Cerebellar nuclear complex (tissue), 1 donor: ENCODE measurements around the gene CD82.

Experiments
- DNase-seq, 2 experiments: peaks; one replicate each; lab custom pipeline; 2025; lab: John Stamatoyannopoulos, UW

Gene CD82

DNA sequence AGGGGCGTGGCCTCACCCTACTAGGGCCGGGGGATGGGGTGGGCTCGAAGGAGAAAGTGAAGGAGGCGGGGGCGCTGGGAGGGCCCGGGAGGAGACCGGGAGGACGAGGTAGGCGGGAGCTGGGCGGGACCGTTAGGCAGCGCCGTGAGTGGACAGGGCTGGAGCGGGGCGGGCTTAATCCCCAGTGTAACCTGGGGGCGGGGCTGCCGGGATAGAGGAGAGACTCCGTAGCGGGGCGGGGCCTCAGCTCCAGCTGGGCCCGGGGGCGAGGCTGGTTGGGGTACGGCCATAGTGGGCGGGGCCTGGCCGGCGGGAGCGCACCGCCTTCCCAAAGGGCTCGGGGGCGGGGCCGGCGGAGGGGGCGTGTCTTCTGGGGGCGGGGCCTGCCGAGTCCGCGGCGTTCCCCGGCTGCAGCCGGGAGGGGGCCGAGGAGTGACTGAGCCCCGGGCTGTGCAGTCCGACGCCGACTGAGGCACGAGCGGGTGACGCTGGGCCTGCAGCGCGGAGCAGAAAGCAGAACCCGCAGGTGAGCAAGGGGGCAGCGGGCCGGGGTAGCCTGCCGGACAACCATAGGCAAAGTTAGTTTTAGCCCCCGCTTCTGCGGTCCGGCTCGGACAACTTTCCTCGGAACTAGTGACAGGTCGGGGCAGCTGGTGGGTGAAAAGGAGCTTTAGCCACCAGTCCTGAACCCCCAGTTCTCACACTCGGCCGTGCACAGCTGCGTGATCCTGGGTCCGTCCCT, at the start of gene CD82:
Gene CD82, plus strand, starts transcription at position 453 of the 742 bp plus-strand sequence. CDS start 29,000 bp downstream, outside the sequence.
- DNase-seq = peak; percentile 42 to 73

- DNase-seq = no peak
Measured at GRCh38 chr11:44516688-44517507, 48.6 kb upstream of the CD82 start.

- no peak for DNase-seq
Measured at GRCh38 chr11:44517541-44517940, 47.9 kb upstream of the CD82 start.

- DNase-seq = no peak
Measured at GRCh38 chr11:44518968-44519550, 46.4 kb upstream of the CD82 start.

DNA sequence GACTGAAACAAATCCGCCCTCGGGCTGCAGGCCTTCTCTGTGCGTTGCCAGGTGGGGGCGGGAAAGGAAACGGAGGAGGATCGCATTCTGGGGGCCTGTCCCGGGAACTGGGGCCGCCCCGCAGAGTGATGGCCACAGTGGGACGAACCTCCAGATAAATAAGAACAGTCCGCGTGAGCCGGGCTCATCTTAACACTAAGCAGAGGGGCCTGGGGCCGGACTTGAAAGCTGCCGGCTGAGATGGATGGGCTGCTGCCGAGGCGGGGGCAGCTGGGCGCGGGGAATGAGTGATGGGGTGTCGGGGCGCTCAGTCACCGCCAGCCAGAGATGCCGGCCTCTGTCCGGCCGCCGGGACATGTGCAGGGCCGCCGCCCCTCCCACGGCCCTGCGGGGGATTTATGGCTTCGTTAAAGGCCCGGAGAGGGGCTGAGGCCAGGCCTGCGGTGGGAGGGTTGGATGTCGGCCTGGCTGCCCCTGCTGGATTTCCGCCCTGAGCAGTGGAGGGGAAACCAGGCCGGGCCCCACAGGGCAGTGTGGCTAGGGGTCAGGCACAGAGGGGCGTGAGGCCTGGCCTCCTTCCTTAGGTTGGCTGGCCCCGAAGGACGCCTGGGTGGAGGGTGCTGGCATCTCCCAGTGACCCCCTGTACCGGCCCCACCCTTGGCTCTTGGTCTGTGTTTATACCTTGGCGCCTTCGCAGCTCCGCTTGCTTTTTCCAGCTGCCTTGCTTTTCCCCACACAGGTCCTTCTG, 45.3 kb upstream of the CD82 start:
- DNase-seq = no peak

DNA sequence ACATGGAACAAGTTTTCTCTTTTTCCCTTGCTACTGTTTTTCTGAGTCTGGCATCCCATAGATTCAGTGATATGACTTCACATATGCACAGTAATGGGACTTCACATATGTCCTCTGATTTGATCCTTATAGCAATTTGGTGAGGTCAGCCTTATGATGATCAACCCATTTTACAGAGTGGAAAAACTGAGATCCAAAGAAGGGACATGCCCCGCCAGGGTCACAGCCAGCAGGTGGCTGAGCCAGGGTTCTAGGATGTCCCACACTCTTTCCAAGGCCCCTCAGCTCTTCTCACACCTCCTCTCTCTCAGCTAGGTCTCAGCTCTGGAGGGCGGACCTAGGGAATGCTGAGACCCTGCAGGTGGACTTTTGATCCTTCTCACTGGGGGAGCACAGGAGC, 44.3 kb upstream of the CD82 start:
- DNase-seq = no peak

DNA sequence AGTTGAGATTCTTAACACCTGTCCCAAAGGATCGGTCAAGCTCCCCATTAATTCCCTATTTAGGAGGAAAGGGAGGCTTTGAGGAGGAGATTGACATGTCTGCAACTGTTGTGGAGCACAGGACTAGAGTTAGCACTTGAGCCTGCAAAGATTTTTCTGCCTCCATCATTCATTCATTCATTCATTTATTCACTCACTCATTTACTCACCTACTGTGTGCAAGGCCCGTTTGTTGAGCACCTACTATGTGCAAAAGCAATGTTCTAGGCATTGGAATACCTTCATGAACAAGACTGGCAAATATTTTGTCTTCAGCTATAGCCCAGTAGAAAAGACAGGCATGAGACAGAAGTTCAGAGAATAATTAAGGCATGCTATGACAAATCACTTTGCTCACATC, 43.2 kb upstream of the CD82 start:
- no peak for DNase-seq

GRCh38 chr11:44524346-44524745, 41.1 kb upstream of the CD82 start:
- DNase-seq = no peak

DNA sequence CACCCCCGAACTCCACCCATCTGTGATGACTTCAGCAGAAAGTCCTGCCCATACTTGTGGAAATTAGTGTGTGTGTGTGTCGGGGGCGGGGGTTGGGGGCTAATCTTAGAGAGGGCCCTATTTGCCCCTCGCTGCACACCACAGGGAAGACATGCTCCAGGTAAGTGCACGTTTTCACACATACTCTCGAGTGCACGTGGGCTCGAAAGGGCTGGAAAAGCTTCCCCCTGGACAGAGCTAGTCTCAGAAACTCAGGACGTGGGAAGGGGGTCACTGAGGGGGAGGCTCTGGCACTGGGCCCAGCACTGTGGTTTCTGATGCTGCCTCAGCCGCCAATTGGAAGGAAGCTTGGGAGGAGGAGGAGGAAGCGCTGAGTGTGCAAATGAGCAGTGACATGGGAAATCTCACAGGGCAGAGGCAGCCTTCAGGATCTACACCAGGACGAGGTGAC, 40.7 kb upstream of the CD82 start:
- no peak for DNase-seq

DNA sequence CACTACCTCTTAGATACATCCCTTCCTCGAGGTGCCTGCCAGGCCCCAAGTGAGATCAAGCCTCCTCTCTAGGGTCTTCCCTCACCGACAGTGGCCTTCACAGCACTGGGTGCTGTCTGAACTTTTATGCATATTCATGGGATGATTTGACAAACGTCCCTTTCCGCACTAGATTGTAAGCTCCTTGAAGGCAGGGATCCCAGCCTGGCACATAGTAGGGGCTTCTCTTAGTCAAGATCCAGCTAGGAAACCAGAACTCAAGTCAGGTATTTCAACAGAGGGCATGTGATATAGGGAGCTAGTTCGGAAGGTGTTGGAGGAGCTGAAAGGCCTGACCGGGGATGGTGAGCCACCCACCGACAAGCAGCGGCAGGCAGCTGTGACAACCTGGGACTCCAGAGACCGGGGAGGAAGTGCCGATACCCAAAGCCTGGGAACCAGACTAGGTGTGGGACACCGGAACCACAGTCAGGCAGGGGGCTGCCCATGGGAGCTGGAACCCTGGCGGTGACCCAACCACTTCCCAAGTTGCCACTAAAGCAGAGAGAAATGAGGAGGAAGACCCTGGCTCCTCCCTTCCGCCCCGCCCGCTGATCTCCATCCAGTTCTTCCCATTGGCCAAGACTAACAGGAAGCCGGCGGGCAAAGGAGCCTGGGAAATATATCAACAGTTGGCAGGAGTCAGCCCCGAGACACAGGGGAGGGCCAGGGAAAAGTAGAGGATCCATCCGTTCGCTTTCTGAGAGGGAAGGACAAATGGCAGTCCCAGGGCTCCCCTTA, 39.8 kb upstream of the CD82 start:
- DNase-seq = no peak

DNA sequence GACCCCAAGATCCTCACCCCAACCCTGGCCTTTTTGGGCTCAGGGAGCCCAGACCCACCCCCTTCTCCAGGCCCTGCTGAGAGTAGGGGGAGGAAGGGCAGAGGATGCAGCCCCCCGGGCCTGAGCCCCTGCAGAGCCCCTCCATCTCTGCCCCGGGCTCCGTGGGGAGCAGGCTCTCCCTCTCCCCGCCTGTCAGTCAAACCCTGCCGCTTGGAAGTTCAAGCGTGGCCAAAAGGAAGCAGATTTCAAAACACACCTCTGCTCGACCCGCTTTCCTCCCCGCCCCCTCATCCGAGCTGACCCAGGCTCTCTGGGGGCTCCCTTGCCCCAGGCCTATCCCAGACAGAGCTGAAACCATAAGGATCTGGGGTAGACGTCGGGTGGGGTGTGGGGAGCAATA, 39.0 kb upstream of the CD82 start:
- DNase-seq = no peak

DNA sequence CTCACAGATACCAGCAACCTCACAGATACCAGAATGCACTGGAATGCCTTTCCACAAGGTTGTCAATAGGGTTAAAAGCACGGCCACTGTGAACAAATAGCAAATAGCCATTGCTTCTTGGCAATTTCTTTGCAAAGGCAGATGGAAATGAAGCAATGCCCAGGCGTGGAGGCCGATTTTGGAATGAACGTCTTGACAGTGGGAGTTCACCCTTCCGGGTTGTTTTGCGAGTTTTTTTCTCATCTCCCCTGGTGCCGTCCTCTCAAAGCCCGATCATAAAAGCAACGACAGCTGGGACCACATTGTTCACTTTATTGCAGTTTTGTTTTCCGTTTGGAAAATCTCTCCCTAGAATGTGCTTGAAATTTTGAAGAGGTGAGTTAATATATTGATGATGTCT, 38.0 kb upstream of the CD82 start:
- no peak for DNase-seq

DNA sequence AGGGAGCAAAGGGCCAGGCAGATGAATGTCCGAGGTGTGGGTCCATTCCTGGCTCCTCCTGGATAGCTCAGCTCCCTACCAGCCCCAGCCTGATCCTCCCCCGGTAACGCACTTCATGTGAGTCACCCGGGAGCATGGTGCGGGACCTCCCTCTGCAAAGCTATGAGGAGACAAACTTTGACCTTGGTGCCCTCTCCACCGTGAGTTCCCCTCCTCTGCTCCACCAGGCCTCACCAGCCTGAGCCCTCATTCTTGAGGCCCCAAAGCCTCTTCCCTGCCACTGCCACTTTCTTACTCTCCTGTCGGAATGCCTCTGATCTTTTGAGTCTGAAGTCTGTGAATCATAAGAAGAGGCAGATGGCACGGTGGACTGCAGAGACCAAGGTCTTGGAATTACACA, 37.4 kb upstream of the CD82 start:
- DNase-seq = no peak

GRCh38 chr11:44528581-44528980, 36.9 kb upstream of the CD82 start:
- no peak for DNase-seq

DNA sequence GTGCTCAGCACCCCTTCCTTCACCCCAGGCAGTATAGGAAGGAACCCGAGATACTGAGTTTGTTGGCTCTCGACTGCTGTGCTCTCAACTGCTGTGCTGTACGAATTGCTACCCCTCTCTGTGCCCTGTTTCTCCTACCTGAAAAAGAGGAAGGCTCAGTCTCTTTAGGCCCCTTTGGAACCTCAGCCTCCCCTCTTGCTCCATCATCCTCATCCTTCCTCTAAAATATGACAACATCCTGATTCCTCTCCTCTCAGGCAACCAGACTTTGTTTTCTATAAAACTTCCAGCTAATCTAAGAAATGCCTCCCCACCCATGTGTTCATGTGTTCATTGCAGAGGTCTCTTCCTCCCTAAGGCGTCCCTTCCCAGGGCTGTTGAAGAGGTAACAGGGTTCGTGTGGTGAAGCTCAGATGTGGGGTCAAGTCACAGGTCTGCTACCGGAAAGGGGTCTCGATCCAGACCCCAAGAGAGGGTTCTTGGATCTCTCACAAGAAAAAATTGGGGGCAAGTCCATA, 35.5 kb upstream of the CD82 start:
- DNase-seq = no peak

DNA sequence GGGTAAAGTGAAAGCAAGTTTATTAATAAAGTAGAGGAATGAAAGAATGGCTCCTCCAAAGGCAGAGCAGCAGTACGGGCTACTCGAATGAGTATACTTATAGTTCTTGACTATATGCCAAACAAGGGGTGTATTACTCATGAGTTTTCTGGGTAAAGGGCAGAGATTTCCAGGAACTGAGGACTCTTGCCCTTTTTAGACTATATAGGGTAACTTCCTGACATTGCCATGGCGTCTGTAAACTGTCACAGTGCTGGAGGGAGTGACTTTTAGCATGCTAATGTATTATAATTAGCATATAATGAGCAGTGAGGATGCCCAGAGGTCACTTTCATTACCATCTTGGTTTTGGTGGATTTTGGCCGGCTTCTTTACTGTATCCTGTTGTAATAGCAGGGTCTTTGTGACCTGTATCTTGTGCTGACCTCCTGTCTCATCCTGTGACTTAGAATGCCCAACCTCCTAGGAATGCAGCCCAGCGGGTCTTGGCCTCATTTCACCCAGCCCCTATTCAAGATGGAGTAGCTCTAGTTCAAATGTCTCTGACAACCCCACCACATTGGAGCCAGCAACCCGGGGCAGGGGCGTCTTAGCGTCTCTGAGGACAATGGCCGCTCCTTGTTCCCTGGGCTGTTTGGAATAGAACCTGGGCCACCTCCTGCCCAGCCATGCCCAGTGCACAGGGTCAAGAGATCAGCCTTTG, 34.9 kb upstream of the CD82 start:
- DNase-seq = no peak

DNA sequence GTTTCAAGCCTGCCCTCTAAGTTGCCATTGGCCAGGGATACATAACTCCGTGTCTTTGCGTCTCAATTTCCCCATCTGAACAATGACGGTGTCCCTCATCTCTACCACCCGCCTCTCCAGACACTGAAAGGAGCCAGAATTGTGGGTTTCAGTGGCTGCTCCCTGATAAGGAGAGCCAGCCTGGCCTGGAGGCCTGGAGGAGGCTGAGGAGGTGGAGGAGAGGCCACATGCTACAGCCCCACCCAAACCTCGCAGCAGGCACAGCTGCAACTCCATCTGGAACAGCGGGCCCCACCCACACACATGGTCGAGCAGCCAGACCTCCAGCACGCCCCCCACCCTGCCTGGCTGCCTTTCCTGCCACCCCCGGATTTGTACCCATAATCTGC, 34.4 kb upstream of the CD82 start:
- DNase-seq = no peak

DNA sequence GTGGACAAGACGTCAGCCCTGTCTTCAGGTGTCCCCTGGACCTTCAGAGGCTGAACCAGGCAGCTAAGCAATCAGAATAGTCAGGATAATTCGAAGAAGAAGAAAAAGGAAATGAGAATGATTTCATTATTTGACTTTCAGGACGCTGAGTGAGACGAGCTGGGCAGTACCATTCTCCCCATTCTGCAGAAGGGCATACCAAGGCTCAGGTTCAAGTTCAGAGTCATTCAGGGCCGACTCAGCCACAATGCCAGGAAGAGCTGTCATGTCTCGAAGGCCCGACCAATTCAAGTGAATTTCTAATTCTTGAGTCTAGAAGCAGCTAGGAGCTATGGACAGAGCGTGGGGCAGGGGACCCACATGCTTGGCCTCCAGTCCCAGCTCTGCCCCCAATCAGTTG, 33.8 kb upstream of the CD82 start:
- DNase-seq = no peak

- DNase-seq = no peak
Measured at GRCh38 chr11:44532809-44533208, 32.7 kb upstream of the CD82 start.

DNA sequence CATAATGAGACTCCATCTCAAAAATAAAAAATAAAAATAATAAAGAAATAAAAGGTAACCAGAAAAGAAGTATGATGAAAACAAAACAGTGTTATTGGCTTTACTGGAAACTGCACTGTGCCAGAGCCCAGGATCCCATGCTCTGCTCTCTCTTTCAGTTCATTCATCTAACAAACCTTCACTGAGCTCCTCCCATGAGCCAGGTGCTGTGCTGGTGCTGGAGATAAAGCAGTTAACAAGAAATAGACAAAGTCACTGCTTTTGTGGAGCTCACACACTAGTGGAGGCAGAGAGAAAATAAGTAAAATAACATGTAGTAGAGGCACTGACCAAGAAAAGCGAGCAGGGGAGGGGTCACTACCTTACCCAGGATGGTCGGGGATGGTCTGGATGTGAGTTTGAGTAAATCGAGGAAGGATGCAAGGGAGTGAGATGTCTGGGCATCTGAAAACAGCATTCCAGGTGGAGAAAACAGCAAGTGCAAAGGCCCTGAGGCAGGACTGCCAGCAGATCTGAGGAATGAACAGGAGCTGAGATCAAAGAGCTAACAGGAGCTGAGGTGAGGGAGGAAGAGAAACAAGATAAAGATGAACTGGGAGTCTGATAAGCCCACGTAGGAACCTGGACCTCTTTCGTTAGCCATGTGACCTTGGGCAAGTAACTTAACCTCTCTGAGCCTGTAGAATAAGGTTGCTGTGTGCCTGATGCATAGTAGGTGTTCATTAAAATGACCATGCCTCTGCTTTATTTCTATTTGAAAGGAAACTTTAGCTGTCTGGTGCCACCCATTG, 31.3 kb upstream of the CD82 start:
- DNase-seq = no peak
